GM23248 (cell line): Measurements from ENCODE around the gene GCM1. TPM values are rescaled to one million over a fixed set of nuclear protein-coding genes. Genes with fewer than 3 reads are reported as not detected.

Source experiments
- DNase-seq: peaks from one replicate; pipeline ENCODE4 v3.0.0-alpha.2; 2015
- H2AFZ ChIP-seq: fragments of 200-600 bp; sonication (generic); 2 replicates; pipeline ENCODE4 v1.6.1; 2016; ENCODE audit warnings: antibody characterized with exemption
- H3F3A ChIP-seq: fragments of 200-600 bp; sonication (generic); 2 replicates; pipeline ENCODE4 v1.6.1; 2016; ENCODE audit warnings: mild to moderate bottlenecking, antibody characterized with exemption, mixed run types; ENCODE audit not compliant: insufficient read depth
- H3K27ac ChIP-seq: fragments of 200-600 bp; sonication (generic); 2 replicates; pipeline ENCODE4 v1.5.1; 2016; ENCODE audit warnings: mild to moderate bottlenecking
- H3K27me3 ChIP-seq: fragments of 200-600 bp; sonication (generic); replicated peaks from 2 replicates; pipeline ENCODE4 v1.6.1; 2016; ENCODE audit warnings: mild to moderate bottlenecking; ENCODE audit not compliant: insufficient read depth
- H3K36me3 ChIP-seq: fragments of 200-600 bp; sonication (generic); 2 replicates; pipeline ENCODE4 v1.6.1; 2016; ENCODE audit warnings: low read depth, mild to moderate bottlenecking
- H3K4me1 ChIP-seq: fragments of 200-600 bp; sonication (generic); 2 replicates; pipeline ENCODE4 v1.6.1; 2016; ENCODE audit warnings: mild to moderate bottlenecking; ENCODE audit not compliant: insufficient read depth
- H3K4me2 ChIP-seq: fragments of 200-600 bp; sonication (generic); one replicate; pipeline ENCODE4 v1.6.1; 2016; ENCODE audit warnings: mild to moderate bottlenecking; ENCODE audit not compliant: unreplicated experiment
- H3K4me3 ChIP-seq: fragments of 200-600 bp; sonication (generic); 2 replicates; pipeline ENCODE4 v1.5.1; 2016; ENCODE audit warnings: mild to moderate bottlenecking
- H3K79me2 ChIP-seq: fragments of 200-600 bp; sonication (generic); 2 replicates; pipeline ENCODE4 v1.6.1; 2016; ENCODE audit warnings: mild to moderate bottlenecking; ENCODE audit not compliant: insufficient read depth
- H3K9ac ChIP-seq: fragments of 200-600 bp; sonication (generic); 2 replicates; pipeline ENCODE4 v1.6.1; 2016; ENCODE audit warnings: mild to moderate bottlenecking
- H3K9me2 ChIP-seq: fragments of 200-600 bp; sonication (generic); 2 replicates; pipeline ENCODE4 v1.6.1; 2016; ENCODE audit warnings: mixed run types, mild to moderate bottlenecking, moderate library complexity; ENCODE audit not compliant: insufficient read depth
- H3K9me3 ChIP-seq: fragments of 200-600 bp; sonication (generic); one replicate; pipeline ENCODE4 v1.6.1; 2017; ENCODE audit warnings: low read depth
- H4K20me1 ChIP-seq: fragments of 200-600 bp; sonication (generic); 2 replicates; pipeline ENCODE4 v1.6.0; 2016; ENCODE audit not compliant: insufficient read depth
- EZH2 ChIP-seq: fragments of 200-600 bp; sonication (generic); IDR thresholded peaks from 2 replicates; pipeline ENCODE4 v1.6.1; 2018; ENCODE audit warnings: antibody characterized with exemption, mild to moderate bottlenecking; ENCODE audit not compliant: insufficient read depth, poor library complexity, severe bottlenecking
- EZH2phosphoT487 ChIP-seq: fragments of 200-600 bp; sonication (generic); IDR thresholded peaks from 2 replicates; pipeline ENCODE4 v1.6.1; 2018; ENCODE audit warnings: antibody characterized with exemption, moderate library complexity, mild to moderate bottlenecking, low read depth; ENCODE audit not compliant: insufficient read depth
- WGBS, 2 experiments: methylation state at CpG; one replicate each; pipeline ENCODE4 v1.1.6; 2015 to 2017; ENCODE audit warnings: low lambda C conversion rate in 2 of 2, low coverage in 1 of 2; ENCODE audit errors: missing lambda C conversion rate in 2 of 2; 5-methylcytosine and 5-hydroxymethylcytosine counted together
- in situ Hi-C: fragments of 300-500 bp; cut with MboI; formaldehyde crosslinking; loops from 2 replicates; pipeline ENCODE4 v1.15.0; 2020
- polyA plus RNA-seq: library from polyadenylated mRNA; unstranded; fragments of >200 nt; fragmentation: Nextera tagmentation; extraction: Ambion mirVana; gene quantifications from 2 replicates; pipeline ENCODE4 v1.2.1, GENCODE V29; 2016
- total RNA-seq: library from RNA; depleted of rRNA; stranded (reverse); fragments of >200 nt; shearing (Covaris generic); gene quantifications from 2 replicates; pipeline ENCODE4 v1.2.3, GENCODE V29; 2014

Gene GCM1
- total and polyA plus RNA-seq, 2 experiments from 2014 or later: not detected

DNA sequence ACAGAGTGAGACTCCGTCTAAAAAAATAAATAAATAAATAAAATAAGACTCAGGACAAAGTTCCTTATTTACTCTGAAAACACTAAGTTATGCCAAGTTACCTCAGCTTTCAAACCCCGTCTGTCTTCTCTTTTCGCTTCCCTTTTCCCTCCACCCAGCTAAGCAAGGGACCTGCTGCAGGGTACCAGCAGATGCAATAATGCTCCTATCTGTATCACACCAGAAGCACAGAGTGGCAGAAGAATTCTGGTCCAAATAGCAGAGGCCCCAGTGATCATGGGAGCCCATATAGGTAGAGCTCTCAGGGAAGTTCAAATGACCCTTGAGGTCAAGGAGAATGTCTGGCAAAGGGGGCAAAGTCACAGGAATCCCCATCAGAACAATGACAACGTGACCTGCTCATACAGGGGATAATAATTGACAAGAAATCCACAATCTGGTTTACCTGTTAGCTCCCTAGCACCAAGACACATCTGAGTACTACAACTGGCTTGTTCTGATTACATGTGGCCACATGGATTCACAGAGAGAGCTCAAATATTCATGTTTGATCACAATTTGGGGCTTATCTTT is 8.7 kb downstream of the GCM1 start:
- Histone ChIP-seq H3K4me2 (no peak overlapping the region), H3K4me1 (no peaks in the 10 kb centered on the region), H3K4me3 (no peak overlapping the region), H3K79me2 (no peaks in the 10 kb centered on the region), H3K9ac (no peak overlapping the region), H3K27me3 (peaks cover 5% of the 10 kb centered on the region; the same call in 1 of the 2 replicates), H3F3A (no peaks in the 10 kb centered on the region), H2AFZ (no peak overlapping the region), H3K27ac (no peak overlapping the region), H3K36me3 (no peaks in the 10 kb centered on the region), H3K9me3 (no peaks in the 10 kb centered on the region), H3K9me2 (no peaks in the 10 kb centered on the region), H4K20me1 (no peaks in the 10 kb centered on the region)
- in situ Hi-C loops: no loop called here
- 48 to 50% methylated on average over 4 of the region's 4 CpGs for WGBS, 2 experiments
- DNase-seq: no peak
- TF ChIP-seq EZH2 (no peak), EZH2phosphoT487 (no peak)

DNA sequence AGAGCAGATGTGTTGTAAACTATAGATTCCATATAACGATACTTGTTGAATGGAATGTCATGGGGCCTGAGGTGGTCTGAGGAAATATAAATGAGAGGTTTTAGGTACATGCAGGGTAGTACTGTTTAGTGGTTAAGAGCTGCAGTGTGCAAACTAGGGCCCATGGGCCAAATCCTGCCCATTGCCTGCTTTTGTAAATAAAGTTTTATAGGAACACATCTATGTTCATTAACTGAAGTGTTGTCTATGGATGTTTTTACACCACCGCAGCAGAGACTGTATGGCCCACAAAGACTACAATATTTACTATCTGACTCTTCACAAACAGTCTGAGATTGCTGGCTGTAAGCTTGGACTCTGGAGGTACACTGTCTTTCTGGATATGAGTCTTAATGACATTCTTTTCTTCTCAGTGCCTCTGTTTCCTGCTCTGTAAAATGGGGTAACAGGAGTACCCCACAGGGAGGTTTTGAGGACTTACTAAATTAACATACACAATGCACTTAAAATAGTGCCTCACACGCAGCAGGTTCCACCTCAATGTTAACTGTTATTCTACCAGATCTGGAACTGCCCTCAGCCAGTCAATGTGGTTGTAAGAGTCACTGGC is 12.5 kb downstream of the GCM1 start:
- H3K4me2 ChIP-seq: no peak overlapping the region
- no peaks in the 10 kb centered on the region for H3K9me3 ChIP-seq
- no peaks in the 10 kb centered on the region for H4K20me1 ChIP-seq
- no peaks in the 10 kb centered on the region for H3K9me2 ChIP-seq
- H3K4me3 ChIP-seq: no peak overlapping the region
- no peaks in the 10 kb centered on the region for H3K4me1 ChIP-seq
- TF ChIP-seq EZH2phosphoT487: no peak
- TF ChIP-seq EZH2: no peak
- no peak overlapping the region for H3K27ac ChIP-seq
- no peak overlapping the region for H3K9ac ChIP-seq
- H2AFZ ChIP-seq: no peak overlapping the region
- H3K27me3 ChIP-seq: peaks cover 9% of the 10 kb centered on the region; the same call in 1 of the 2 replicates
- no peaks in the 10 kb centered on the region for H3K79me2 ChIP-seq
- no peaks in the 10 kb centered on the region for H3F3A ChIP-seq
- no peaks in the 10 kb centered on the region for H3K36me3 ChIP-seq
- DNase-seq: no peak
- in situ Hi-C loops: no loop called here
- WGBS, 2 experiments: 58 to 61% methylated on average over 3 of the region's 3 CpGs

DNA sequence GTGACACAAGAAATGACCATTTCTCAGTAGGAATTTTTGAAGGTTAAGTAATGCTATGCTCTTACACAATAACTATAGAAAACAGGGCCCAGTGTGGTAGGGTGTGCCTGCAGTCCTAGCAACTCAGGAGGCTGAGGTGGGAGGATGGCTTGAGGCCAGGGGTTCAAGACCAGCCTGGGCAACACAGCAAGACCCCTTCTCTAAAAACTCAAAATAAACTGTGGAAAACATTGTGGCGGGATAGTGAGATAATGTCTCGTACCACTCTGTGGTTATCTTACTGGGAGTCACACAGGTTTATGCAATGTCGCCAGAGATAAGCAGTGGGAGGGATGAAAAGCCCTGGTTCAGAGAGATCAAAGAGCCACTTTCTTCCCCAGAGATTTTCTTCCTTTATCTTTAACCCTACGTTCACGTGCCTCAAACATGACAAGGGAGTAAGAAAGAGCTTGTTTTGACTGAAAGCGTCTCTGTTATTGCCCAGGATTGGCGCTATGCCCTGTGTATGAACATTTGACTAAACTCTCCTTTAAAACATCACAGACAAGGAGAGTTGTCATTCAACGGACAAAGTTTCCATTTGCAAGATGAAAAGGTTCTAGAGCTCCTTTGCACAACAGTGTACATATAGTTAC is 13.9 kb downstream of the GCM1 start:
- Histone ChIP-seq H3K4me3 (no peak overlapping the region), H2AFZ (no peak overlapping the region), H3K4me2 (no peak overlapping the region), H3K9me2 (no peaks in the 10 kb centered on the region), H3K36me3 (no peaks in the 10 kb centered on the region), H3K4me1 (no peaks in the 10 kb centered on the region), H3K27me3 (peaks cover 15% of the 10 kb centered on the region), H3K9ac (no peak overlapping the region), H3K9me3 (no peaks in the 10 kb centered on the region), H4K20me1 (no peaks in the 10 kb centered on the region), H3K79me2 (no peaks in the 10 kb centered on the region), H3F3A (no peaks in the 10 kb centered on the region), H3K27ac (no peak overlapping the region)
- in situ Hi-C loops: no loop called here
- 55 to 63% methylated on average over 8 of the region's 8 CpGs for WGBS, 2 experiments
- DNase-seq: no peak
- no peak for TF ChIP-seq EZH2phosphoT487
- TF ChIP-seq EZH2: no peak

DNA sequence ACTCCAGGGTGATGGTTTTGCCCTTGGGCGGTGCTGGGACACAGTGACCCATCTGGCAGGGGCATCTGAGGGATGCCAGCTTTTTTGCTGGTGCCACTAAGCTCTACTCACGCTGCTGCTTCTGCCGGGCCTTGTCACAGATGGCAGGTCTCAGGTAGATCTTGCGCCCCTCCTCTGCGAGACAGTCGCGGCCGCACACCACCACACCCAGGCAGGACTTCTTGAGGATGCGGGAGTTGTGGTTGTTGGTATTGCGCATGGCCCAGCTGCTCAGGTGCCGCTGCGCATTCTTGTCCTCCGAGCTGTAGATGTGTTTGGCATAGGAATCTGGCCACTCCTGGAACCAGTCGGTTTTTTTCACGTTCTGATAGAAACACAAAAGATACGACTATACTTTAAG is 14.7 kb downstream of the GCM1 start:
- 83 to 85% methylated on average over 16 of the region's 16 CpGs for WGBS, 2 experiments

More for the DNA sequence above, 14.7 kb downstream of the GCM1 start:
- H3K4me2 ChIP-seq: no peak overlapping the region
- peaks cover 22% of the 10 kb centered on the region for H3K27me3 ChIP-seq
- no peaks in the 10 kb centered on the region for H3K36me3 ChIP-seq
- H3F3A ChIP-seq: no peaks in the 10 kb centered on the region
- no peaks in the 10 kb centered on the region for H3K9me3 ChIP-seq
- no peaks in the 10 kb centered on the region for H3K4me1 ChIP-seq
- DNase-seq: no peak
- H2AFZ ChIP-seq: no peak overlapping the region
- no peak overlapping the region for H3K27ac ChIP-seq
- no peaks in the 10 kb centered on the region for H4K20me1 ChIP-seq
- no peaks in the 10 kb centered on the region for H3K9me2 ChIP-seq
- no peak overlapping the region for H3K9ac ChIP-seq
- no peaks in the 10 kb centered on the region for H3K79me2 ChIP-seq
- H3K4me3 ChIP-seq: no peak overlapping the region
- no peak for TF ChIP-seq EZH2
- TF ChIP-seq EZH2phosphoT487: no peak
- in situ Hi-C loops: no loop called here
